ENCODE data around the gene MYRF. TPM values are rescaled to one million over a fixed set of nuclear protein-coding genes. Genes with fewer than 3 reads are reported as not detected.

Gene MYRF
- total and polyA plus RNA-seq, 2 of the 13 experiments (the other 11 are each of a cell fraction or from before 2014, with no cell fraction given), result 10.2 to 25.9 TPM

- TF ChIP-seq CBX5 (CRISPR knock-in tag; IDR thresholded peaks at IDR 0.05; ENCODE audit: borderline replicate concordance) (no peak), ZNF44 (CRISPR knock-in tag; IDR thresholded peaks at IDR 0.05) (no peak), ZNF180 (CRISPR knock-in tag; IDR thresholded peaks at IDR 0.05; ENCODE audit: borderline replicate concordance, low read depth) (no peak)
These were observed 21.1 kb upstream of the MYRF start (continued) for GRCh38 chr11:61731211-61731951.

- ATAC-seq (no peak), FAIRE-seq (no peak), DNase-seq (ENCODE audit: low spot score) (no peak)
- ChIA-PET CTCF (ENCODE audit: low intra/inter-chr PET ratio, low total read pairs) (no interaction called here), POLR2A (interaction anchor here (2.4 kb wide), 1 partner anchor 50 kb away, joined by 16 read pairs; no protein-coding TSS in a partner anchor)
- H3K9ac ChIP-seq (ENCODE audit: insufficient read depth, low read depth, low read length), result no peak overlapping the region
- H3K36me3 ChIP-seq (replicated peaks in 1 of 2; ENCODE audit: control insufficient read depth in 1 of 2, insufficient read depth in 2 of 2, low read length in 2 of 2), result peaks cover 22 to 32% of the 10 kb centered on the region in 2 experiments; a peak in 4 of 5 replicates
- H3K4me2 ChIP-seq (ENCODE audit: low read depth, low read length), result no peak overlapping the region
- H4K20me1 ChIP-seq (ENCODE audit: insufficient read depth, low read length), result no peaks in the 10 kb centered on the region
- no peak overlapping the region for H2AFZ ChIP-seq (ENCODE audit: low read length)
- in situ Hi-C loops (cut with HindIII; ENCODE audit: extremely low pct_ligation_motif_present, low pct_unique_long_range_greater_than_20kb), result loop anchor here (5.0 kb wide), 1 partner anchor 50 kb away; the partner anchor contains the start of gene DAGLA
- no TSS peak for BruUV-seq (replicated peaks)
- no peaks in the 10 kb centered on the region for H3K27me3 ChIP-seq (ENCODE audit: control insufficient read depth in 1 of 2, insufficient read depth in 2 of 2, low read length in 2 of 2)
- H3K27ac ChIP-seq (ENCODE audit: extremely low read length, insufficient read depth, low read length), result no peak overlapping the region
- H3K79me2 ChIP-seq (ENCODE audit: insufficient read depth, low read length), result no peaks in the 10 kb centered on the region
- 92% methylated on average over 5 of the region's 8 CpGs for WGBS (ENCODE audit: low lambda C conversion rate)
- no peak overlapping the region for H3K4me3 ChIP-seq (replicated peaks in 1 of 3; ENCODE audit: insufficient read depth in 1 of 3, low read depth in 2 of 3, low read length in 3 of 3)
- TF ChIP-seq SMYD3 (CRISPR knock-in tag; IDR thresholded peaks at IDR 0.05) (no peak), SMARCC2 (IDR thresholded peaks at IDR 0.05) (no peak), RBM22 (optimal IDR thresholded peaks at IDR 0.05; ENCODE audit: low read length) (peak; percentile 18)
- intact Hi-C loops (cut with micrococcal nuclease; ENCODE audit: unreplicated experiment), result loop anchor here (2.0 kb wide), 1 partner anchor 49 kb away; no protein-coding TSS in a partner anchor
- no peaks in the 10 kb centered on the region for H3K9me3 ChIP-seq (ENCODE audit: low read length)
- H3K4me1 ChIP-seq (ENCODE audit: insufficient read depth, low read length), result no peaks in the 10 kb centered on the region
These were observed 20.3 kb upstream of the MYRF start for GRCh38 chr11:61731952-61732675.

All from HepG2 (cell line).